Inflammatory macrophage (primary cell): ENCODE data around the gene GNG7.
"Not testable (repeated sequence)": the region's sequence is repeated elsewhere in the genome, so short reads cannot be mapped to it uniquely, and the experiment has no call there.

Experiments used
- DNase-seq, 2 donors: peaks; one replicate each; pipeline ENCODE4 v3.0.0-alpha.2; 2020 to 2022

The GNG7 gene

GRCh38 chr19:2641332-2641698 lies 61.2 kb downstream of the GNG7 start:
- DNase-seq, result no peak

- no peak for DNase-seq
These were observed 61.7 kb downstream of the GNG7 start for GRCh38 chr19:2640563-2641331.

GRCh38 chr19:2639999-2640398 lies 62.5 kb downstream of the GNG7 start:
- DNase-seq, result no peak

GRCh38 chr19:2638417-2638940 lies 64.0 kb downstream of the GNG7 start:
- DNase-seq, result no peak

- DNase-seq, result peak; percentile 50 to 53
These were observed 65.4 kb downstream of the GNG7 start for GRCh38 chr19:2636897-2637683.

- DNase-seq, result no peak
These were observed 66.2 kb downstream of the GNG7 start for GRCh38 chr19:2636141-2636896.

- no peak for DNase-seq
These were observed 67.5 kb downstream of the GNG7 start for GRCh38 chr19:2634960-2635359.

- peak; percentile 71 to 79 for DNase-seq
These were observed 68.1 kb downstream of the GNG7 start for GRCh38 chr19:2634228-2634951.

GRCh38 chr19:2633693-2634075 lies 68.8 kb downstream of the GNG7 start:
- DNase-seq, result no peak

GRCh38 chr19:2631213-2631821 lies 71.2 kb downstream of the GNG7 start:
- DNase-seq, result peak; percentile 85 to 94

GRCh38 chr19:2630352-2631001 lies 72.0 kb downstream of the GNG7 start:
- DNase-seq, result no peak

GRCh38 chr19:2629491-2630351 lies 72.8 kb downstream of the GNG7 start:
- DNase-seq, result peak; percentile 89 to 96

GRCh38 chr19:2628597-2628996 lies 73.9 kb downstream of the GNG7 start:
- DNase-seq, result no peak

- no peak for DNase-seq
These were observed 74.6 kb downstream of the GNG7 start for GRCh38 chr19:2627855-2628254.

GRCh38 chr19:2627319-2627829 lies 75.1 kb downstream of the GNG7 start:
- peak; percentile 81 to 87 for DNase-seq

GRCh38 chr19:2625434-2625833 lies 77.1 kb downstream of the GNG7 start:
- peak; percentile 83 to 87 for DNase-seq

- no peak for DNase-seq
These were observed 77.9 kb downstream of the GNG7 start for GRCh38 chr19:2624537-2625091.

GRCh38 chr19:2623798-2624197 lies 78.7 kb downstream of the GNG7 start:
- no peak for DNase-seq

- not testable (repeated sequence) for DNase-seq
These were observed 80.0 kb downstream of the GNG7 start for GRCh38 chr19:2622371-2622961.
